Stimulated activated CD8-positive, alpha-beta memory T cell treated with anti-CD3 and anti-CD28 coated beads, Interleukin-4, amount 100 ng/mL, for 1 hour (primary cell): ENCODE data around the gene S100A13.
"Not testable (repeated sequence)": the region's sequence is repeated elsewhere in the genome, so short reads cannot be mapped to it uniquely, and the experiment has no call there.

Experiments used
- DNase-seq, 2 donors: peaks; one replicate each; pipeline ENCODE4 v3.0.0-alpha.2; 2020; ENCODE audit warnings: low read depth in 2 of 2, low spot score in 1 of 2

The S100A13 gene

GRCh38 chr1:153648000-153648643 lies 20.8 kb upstream of the S100A13 start:
- no peak for DNase-seq

- DNase-seq = no peak
Observed at GRCh38 chr1:153647346-153647714, 20.0 kb upstream of the S100A13 start.

DNA sequence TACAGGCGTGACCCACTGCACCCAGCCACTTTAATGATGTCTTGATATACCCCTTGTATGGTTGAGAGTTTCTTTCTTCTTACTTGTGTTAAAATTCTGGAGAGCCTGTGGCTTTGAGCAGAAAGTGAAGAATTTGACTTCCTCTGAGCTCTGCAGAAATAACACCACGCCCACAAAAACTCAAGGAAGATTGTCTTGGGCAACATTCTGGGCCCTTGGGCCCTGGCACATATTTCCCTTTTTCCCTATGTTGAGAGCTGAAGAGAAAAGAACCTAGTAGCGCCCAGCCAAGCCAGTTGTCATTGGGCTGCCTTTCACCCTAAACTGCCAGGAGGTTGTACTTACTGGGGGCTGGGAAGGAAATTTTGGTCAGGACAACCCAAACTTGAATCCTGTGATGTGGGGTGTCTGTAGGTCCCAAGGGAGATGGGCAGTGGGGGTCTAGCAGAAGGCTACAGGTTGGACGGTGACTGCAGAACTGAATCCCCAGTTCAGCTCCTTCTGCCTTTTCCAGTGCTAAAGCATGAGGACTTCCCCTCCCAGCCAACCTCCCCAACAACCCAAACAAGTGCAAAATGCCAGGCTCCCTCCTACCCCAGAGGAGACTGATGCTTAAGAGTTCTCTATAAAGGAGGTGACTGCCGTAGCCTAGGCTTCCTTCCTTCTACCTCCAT lies 19.5 kb upstream of the S100A13 start:
- DNase-seq = no peak

- no peak for DNase-seq
Observed at GRCh38 chr1:153643816-153644215, 16.5 kb upstream of the S100A13 start.

DNA sequence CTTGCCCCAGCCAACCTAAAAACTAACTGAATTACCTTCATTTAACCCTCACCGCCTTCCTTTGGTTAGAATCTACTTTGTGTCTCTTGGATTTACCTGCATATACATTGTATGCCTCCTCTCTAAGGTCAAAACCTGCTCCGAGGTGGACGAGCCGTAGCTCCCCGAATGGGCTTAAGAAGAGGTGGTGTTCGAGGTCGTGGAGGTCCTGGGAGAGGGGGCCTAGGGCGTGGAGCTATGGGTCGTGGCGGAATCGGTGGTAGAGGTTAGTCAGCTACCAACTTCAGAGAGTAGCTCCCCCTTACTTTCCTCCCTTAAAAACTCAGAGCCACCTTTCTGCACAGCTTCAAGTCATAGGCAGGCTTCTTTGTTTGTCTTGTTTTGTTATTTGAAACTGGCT lies 15.8 kb upstream of the S100A13 start:
- DNase-seq = no peak

DNA sequence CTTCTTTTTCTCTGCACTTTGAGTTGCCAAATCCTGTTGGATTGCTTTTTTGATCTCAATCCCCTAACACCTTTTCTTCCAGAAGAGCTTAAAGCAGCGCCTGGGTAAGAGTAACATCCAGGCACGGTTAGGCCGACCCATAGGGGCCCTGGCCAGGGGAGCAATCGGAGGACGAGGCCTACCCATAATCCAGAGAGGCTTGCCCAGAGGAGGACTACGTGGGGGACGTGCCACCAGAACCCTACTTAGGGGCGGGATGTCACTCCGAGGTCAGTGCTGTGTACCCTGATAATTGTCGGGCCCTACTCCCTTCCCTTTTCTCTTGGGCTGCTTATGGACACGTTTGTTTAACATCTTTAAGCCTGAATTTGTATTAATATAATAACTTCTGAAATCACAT lies 14.9 kb upstream of the S100A13 start:
- DNase-seq = no peak

GRCh38 chr1:153640861-153641260 lies 13.6 kb upstream of the S100A13 start:
- no peak for DNase-seq

GRCh38 chr1:153640213-153640612 lies 12.9 kb upstream of the S100A13 start:
- not testable (repeated sequence) for DNase-seq

DNA sequence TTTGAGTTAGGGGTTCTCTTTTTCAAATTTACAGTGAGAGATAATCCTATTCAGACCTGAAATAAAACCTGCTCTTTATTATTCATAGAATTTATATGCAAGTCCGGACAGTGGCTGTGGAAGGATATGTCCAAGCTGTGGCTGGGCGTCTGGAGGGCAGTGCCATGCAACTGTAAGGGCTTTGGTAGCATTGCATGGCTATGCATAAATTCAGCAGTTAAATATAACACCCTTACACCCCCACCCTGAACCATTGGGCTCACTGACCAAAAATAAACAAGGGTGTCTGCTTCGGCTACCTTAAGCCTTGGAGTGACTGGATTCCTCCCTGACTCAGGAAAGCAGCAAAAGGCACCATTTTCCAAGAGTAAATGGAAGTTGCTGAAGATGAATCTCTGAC lies 12.0 kb upstream of the S100A13 start:
- DNase-seq = no peak

DNA sequence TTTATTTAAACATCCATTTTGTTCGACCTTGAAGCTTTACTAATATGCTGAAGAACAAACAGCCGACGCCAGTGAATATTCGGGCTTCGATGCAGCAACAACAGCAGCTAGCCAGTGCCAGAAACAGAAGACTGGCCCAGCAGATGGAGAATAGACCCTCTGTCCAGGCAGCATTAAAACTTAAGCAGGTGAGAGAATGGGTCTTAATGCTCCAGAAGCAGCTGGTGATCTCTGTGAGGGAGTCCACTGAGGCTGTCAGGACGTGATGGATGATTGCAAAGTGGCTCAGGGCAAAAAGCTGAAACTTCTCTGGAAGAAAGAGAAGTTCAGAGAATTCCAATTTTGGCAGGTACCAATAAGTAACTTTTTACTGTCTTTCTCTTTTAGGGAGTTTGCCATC lies 11.0 kb upstream of the S100A13 start:
- no peak for DNase-seq

DNA sequence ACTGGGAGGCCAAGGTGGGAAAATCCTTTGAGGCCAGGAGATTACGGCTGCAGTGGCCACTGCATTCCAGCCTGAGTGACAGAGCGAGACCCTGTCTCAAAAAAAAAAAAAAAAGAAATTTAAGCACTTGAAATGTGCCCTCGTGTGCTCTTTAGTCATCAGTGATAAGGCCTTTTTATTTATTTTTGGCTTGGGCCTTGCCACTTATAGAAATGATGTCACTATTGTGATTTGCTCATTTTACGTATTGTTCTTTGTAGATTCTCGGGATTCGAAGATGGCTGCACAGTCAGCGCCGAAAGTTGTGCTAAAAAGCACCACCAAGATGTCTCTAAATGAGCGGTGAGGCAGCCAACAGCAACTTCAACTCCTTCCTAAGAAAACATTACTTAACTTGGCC lies 9.0 kb upstream of the S100A13 start:
- no peak for DNase-seq

DNA sequence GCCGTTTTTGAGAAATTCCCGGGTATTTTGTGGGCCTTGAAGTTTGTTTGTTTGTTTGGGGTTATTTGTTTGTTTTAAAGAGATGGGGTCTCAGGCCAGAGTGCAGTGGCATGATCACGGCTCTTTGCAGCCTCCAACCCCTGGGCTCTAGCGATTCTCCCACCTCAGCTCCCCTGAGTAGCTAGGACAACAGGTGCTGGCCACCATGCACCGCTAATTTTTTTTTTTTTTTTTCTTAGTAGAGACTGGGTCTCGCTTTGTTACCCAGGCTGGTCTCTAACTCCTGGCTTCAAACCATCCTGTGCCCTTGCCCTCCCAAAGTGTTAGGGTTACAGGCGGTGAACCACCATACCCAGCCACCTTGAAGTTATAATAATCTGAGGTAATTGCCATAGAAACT lies 8.6 kb upstream of the S100A13 start:
- DNase-seq = no peak

GRCh38 chr1:153633754-153634665 lies 6.7 kb upstream of the S100A13 start, which contains the start of gene CHTOP:
CHTOP (plus strand) TSS chr1:153634066; CDS start chr1:153636589, 2,523 bp downstream.
- peak; percentile 88 to 93 for DNase-seq

DNA sequence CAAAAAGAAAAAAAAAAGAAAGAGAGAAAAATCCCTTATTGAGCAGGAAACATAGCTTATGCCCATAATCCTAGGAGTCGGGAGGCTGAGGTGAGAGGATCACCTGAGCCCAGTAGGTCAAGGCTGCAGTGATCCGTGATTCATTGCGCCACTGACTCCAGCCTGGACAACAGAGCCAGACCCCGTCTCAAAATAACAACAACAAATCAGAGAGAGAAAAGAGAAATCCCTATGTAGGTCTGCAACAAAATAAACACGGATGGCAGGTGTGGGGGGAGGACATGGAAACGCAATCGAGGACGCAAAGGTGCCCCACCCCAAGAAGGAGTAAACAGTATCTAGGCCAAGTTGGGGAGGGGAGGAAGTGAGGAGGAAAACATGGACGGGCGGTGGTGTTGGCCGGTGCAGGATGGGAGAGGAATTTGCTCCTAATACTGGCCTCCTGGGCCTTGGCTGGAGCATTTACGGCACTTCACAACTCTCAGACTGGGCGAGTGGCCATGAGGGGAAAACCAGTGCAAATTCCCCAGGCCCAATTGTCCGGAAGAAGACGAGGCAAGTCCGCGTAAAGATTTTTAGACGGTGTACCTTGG lies 6.0 kb upstream of the S100A13 start:
- DNase-seq = no peak

- DNase-seq = no peak
Observed at GRCh38 chr1:153631047-153632022, 4.0 kb upstream of the S100A13 start.

DNA sequence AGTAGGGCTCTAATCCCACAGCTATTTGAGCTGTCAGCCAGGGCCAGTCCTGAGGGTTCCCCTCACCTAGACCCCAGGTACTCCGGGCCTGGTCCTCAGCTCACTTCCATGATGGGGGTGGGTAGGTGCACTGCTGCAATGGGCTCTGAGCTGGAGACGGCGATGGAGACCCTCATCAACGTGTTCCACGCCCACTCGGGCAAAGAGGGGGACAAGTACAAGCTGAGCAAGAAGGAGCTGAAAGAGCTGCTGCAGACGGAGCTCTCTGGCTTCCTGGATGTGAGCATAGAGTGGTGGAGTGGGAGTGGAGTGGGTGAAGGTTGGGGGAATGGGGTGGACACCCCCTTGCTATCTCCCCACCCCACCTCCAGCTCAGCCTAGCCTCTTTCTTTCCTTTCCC lies 3.1 kb upstream of the S100A13 start:
- no peak for DNase-seq

GRCh38 chr1:153629971-153630370 lies 2.7 kb upstream of the S100A13 start:
- DNase-seq = no peak

DNA sequence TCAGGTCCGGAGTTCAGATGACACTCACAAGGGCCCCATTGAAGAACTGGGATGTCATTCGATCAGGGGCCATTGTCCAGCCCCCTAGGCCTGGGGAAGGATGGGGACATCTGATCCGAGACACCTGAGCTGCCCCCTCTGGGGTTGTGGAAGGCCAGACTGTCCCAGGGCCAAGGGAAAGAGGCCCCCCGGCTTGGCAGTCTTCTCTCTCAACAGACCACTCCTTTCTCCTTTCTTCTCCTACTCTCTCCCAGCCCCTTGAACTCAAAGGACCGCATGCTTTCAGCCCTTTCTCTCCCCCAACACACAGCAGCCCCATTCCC lies 2.0 kb upstream of the S100A13 start:
- DNase-seq = no peak

DNA sequence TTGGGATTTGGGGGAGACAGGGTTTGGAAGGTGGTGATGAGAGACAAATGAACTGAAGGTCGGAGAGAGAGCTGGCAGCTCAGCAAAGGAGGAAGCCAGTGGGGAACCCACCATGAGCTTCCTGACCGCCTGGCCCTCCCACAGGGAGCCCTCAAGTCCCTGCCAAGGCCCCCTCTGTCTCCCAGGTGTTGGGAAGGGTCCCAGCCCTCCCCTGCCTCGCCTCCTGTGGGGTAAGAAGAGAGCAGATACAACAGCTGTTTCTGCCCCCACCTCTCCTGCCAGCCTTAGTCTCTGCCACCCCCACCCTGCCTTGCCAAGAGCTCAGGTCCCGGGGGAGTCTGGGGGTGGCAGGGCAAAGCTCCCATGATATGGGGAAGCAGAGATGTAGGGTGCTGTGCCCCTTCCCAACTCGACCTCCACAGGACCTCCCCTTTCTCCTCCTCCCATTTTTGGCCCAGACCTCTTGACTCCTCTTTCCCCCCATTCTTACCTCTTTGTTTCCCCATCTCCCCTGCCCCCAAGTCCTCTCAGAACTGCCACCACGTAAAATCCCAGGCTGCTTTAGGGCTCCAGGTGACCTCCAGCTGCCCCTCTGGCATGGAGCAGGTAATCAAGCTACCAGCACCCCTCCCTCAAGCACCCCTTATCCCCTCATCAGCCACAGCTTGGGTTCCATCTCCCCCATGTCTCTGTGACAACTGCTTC lies 1.5 kb upstream of the S100A13 start:
- DNase-seq = no peak
